ENCODE measurements around the gene FSTL4. TPM values are rescaled to one million over a fixed set of nuclear protein-coding genes. Genes with fewer than 3 reads are reported as not detected.

FSTL4 gene
- polyA plus RNA-seq, 3 donors, result not detected

DNA sequence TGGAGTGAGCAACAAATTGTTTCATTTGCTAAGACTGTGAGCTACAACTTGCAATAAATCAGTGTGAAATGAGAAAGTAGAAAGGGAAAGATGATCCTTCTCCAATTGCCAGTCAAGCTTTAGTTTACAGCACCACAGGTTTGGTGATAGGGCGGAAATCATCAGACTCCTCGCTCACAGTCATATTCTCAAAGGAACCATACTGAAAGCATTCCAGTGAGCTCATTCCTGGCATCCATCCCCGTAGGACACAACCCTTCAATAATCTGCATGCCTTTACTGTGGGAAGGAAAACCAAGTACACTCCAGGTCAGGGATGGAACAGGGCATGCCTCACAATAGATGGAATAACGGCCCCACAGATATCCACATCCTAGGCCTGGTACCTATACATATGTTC, 80.7 kb downstream of the FSTL4 start:
- Histone ChIP-seq H3K79me2 (ENCODE audit: insufficient read depth, low read length) (no peaks in the 10 kb centered on the region), H4K20me1 (ENCODE audit: insufficient read depth, low read length) (no peaks in the 10 kb centered on the region), H3K4me2 (replicated peaks; ENCODE audit: extremely low read depth, low read length, poor library complexity, severe bottlenecking) (no peak overlapping the region), H3K4me3 (replicated peaks in 1 of 3; ENCODE audit: low read depth in 2 of 3, low read length in 3 of 3) (no peak overlapping the region), H3K27ac (ENCODE audit: low read depth in 1 of 2, low read length in 2 of 2) (no peak overlapping the region), H3K9ac (ENCODE audit: insufficient read depth, low read length, poor library complexity, severe bottlenecking) (no peak overlapping the region), H3K36me3 (replicated peaks in 1 of 2; ENCODE audit: control insufficient read depth in 1 of 2, insufficient read depth in 2 of 2, low read length in 2 of 2) (no peaks in the 10 kb centered on the region), H2AFZ (ENCODE audit: insufficient read depth, low read depth, low read length, poor library complexity, severe bottlenecking) (no peak overlapping the region), H3K27me3 (ENCODE audit: control insufficient read depth in 2 of 2, insufficient read depth in 2 of 2, low read length in 2 of 2) (no peaks in the 10 kb centered on the region), H3K4me1 (ENCODE audit: control insufficient read depth in 1 of 2, insufficient read depth in 2 of 2, low read length in 2 of 2) (no peaks in the 10 kb centered on the region), H3K9me3 (replicated peaks in 1 of 2; ENCODE audit: control insufficient read depth in 1 of 2, insufficient read depth in 1 of 2, low read length in 2 of 2) (no peaks in the 10 kb centered on the region)
- 100% methylated on average over 3 of the region's 4 CpGs for WGBS (ENCODE audit: insufficient coverage)
- no peak overlapping the region for H3K4me3 Mint-ChIP-seq
- H3K36me3 Mint-ChIP-seq, result no peaks in the 10 kb centered on the region
- peaks cover 0 to 2% (median 0%) of the 10 kb centered on the region in 7 donors for H3K9me3 Mint-ChIP-seq
- intact Hi-C loops (cut with micrococcal nuclease), result no loop called here
- no peak for DNase-seq
- H3K27me3 Mint-ChIP-seq (ENCODE audit: low read depth in 3 of 3), result peaks cover 4 to 12% (median 4%) of the 10 kb centered on the region in 3 donors
- no peaks in the 10 kb centered on the region for H3K4me1 Mint-ChIP-seq
- TF ChIP-seq, protein P1, sequence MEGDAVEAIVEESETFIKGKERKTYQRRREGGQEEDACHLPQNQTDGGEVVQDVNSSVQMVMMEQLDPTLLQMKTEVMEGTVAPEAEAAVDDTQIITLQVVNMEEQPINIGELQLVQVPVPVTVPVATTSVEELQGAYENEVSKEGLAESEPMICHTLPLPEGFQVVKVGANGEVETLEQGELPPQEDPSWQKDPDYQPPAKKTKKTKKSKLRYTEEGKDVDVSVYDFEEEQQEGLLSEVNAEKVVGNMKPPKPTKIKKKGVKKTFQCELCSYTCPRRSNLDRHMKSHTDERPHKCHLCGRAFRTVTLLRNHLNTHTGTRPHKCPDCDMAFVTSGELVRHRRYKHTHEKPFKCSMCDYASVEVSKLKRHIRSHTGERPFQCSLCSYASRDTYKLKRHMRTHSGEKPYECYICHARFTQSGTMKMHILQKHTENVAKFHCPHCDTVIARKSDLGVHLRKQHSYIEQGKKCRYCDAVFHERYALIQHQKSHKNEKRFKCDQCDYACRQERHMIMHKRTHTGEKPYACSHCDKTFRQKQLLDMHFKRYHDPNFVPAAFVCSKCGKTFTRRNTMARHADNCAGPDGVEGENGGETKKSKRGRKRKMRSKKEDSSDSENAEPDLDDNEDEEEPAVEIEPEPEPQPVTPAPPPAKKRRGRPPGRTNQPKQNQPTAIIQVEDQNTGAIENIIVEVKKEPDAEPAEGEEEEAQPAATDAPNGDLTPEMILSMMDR (IDR thresholded peaks at IDR 0.05), result no peak
- no peak overlapping the region for H3K27ac Mint-ChIP-seq

DNA sequence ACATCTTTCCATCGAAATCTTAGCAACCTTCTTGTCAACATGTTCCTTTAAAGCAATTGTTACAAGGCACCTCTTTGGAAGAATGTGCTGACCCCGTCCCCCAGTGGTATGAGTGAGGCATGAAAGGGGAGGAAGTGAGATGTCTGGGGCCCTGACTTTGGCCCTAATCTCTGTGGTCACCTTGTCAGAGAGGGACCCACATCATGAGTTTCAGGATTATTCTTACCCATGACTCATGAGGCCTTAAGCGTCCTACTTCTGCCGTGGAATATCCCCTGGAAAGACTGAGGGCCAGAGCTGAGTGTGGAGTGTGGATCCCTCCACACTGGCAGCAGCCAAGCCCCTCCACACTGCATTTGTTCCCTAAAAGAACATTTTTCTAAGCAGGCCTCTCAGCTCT, 81.2 kb downstream of the FSTL4 start:
- H2AFZ ChIP-seq (ENCODE audit: insufficient read depth, low read depth, low read length, poor library complexity, severe bottlenecking), result no peak overlapping the region
- no peak for DNase-seq
- Mint-ChIP-seq H3K36me3 (no peaks in the 10 kb centered on the region), H3K27me3 (ENCODE audit: low read depth in 3 of 3) (peaks cover 4 to 12% (median 4%) of the 10 kb centered on the region in 3 donors), H3K9me3 (peaks cover 0 to 2% (median 0%) of the 10 kb centered on the region in 7 donors), H3K4me1 (no peaks in the 10 kb centered on the region), H3K4me3 (no peak overlapping the region), H3K27ac (no peak overlapping the region)
- H3K27me3 ChIP-seq (ENCODE audit: control insufficient read depth in 2 of 2, insufficient read depth in 2 of 2, low read length in 2 of 2), result no peaks in the 10 kb centered on the region
- no peak overlapping the region for H3K9ac ChIP-seq (ENCODE audit: insufficient read depth, low read length, poor library complexity, severe bottlenecking)
- WGBS (ENCODE audit: insufficient coverage), result 60% methylated on average over 1 of the region's 4 CpGs
- no peak overlapping the region for H3K27ac ChIP-seq (ENCODE audit: low read depth in 1 of 2, low read length in 2 of 2)
- H3K9me3 ChIP-seq (replicated peaks in 1 of 2; ENCODE audit: control insufficient read depth in 1 of 2, insufficient read depth in 1 of 2, low read length in 2 of 2), result no peaks in the 10 kb centered on the region
- no peaks in the 10 kb centered on the region for H3K4me1 ChIP-seq (ENCODE audit: control insufficient read depth in 1 of 2, insufficient read depth in 2 of 2, low read length in 2 of 2)
- intact Hi-C loops (cut with micrococcal nuclease), result no loop called here
- H3K4me2 ChIP-seq (replicated peaks; ENCODE audit: extremely low read depth, low read length, poor library complexity, severe bottlenecking), result no peak overlapping the region
- no peaks in the 10 kb centered on the region for H4K20me1 ChIP-seq (ENCODE audit: insufficient read depth, low read length)
- H3K4me3 ChIP-seq (replicated peaks in 1 of 3; ENCODE audit: low read depth in 2 of 3, low read length in 3 of 3), result no peak overlapping the region
- H3K36me3 ChIP-seq (replicated peaks in 1 of 2; ENCODE audit: control insufficient read depth in 1 of 2, insufficient read depth in 2 of 2, low read length in 2 of 2), result no peaks in the 10 kb centered on the region
- TF ChIP-seq, protein P1 (IDR thresholded peaks at IDR 0.05), result no peak
- no peaks in the 10 kb centered on the region for H3K79me2 ChIP-seq (ENCODE audit: insufficient read depth, low read length)

All from CD14-positive monocyte (primary cell).